GM21381 (cell line): ENCODE results near the gene DDX25.

Experiments
- ATAC-seq: cut with Tn5 transposase; IDR thresholded peaks from one replicate; pipeline ENCODE4 v1.9.1; 2021; ENCODE audit warnings: mild to moderate bottlenecking, moderate library complexity; ENCODE audit not compliant: unreplicated experiment

Gene DDX25

GRCh38 chr11:125933030-125933813 lies 28.9 kb downstream of the DDX25 start:
- no peak for ATAC-seq

DNA sequence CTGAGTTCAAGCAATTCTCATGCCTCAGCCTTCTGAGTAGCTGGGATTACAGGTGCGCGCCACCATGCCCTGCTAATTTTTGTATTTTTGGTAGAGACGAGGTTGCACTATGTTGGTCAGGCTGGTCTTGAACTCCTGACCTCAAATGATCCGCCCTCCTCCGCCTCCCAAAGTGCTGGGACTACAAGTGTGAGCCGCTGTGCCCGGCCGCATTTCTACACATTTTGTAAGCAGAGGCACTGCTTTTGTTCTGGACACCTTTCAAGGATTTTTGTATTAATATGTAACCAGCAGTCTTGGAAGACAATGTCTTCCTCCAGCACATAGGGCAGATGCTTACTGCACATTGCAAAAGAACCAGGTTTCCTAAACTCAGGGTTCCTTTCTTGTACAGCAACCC lies 30.2 kb downstream of the DDX25 start:
- no peak for ATAC-seq

- ATAC-seq = no peak
Measured at GRCh38 chr11:125935056-125935455, 30.7 kb downstream of the DDX25 start.

- ATAC-seq = no peak
Measured at GRCh38 chr11:125935618-125936199, 31.4 kb downstream of the DDX25 start.

DNA sequence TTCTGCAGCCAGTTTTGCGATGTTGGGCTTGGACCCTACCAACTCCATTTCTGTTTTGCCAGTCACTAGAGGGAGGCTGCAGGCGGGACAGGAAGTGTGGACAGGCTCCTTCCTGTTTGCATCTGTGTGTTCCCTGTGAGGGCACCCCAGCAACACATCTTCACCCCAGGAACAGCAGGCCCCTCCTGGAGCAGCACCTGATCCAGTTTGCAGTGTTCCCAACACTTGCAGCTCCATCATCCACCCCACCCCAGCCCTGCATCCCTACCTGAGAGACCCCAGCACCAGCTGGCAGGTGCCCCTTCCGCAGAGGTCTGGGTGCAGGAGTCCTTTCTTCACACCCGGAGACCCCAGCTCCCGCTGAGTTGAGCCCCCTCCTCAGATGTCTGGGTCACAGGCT lies 34.1 kb downstream of the DDX25 start:
- ATAC-seq = no peak

- ATAC-seq = no peak
Measured at GRCh38 chr11:125939081-125939521, 34.8 kb downstream of the DDX25 start.

GRCh38 chr11:125940145-125940544 lies 35.8 kb downstream of the DDX25 start:
- no peak for ATAC-seq

DNA sequence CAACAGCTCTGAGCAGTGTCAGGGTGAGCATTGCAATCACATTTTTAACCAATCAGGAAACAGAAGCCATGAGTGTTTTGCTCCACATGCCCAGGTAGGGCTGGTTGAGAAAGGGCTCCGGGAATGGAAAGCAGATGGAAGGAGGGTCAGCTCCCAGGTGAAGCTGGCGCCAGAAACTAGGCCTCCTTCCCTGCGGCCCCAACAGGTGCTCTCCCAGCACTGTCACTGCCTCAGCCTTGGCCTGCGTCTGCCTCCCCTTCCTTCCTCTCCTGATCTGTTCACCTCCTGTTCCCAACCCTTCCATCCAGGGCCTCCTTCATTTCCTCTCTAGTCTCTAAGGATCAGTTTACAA lies 36.9 kb downstream of the DDX25 start:
- no peak for ATAC-seq

DNA sequence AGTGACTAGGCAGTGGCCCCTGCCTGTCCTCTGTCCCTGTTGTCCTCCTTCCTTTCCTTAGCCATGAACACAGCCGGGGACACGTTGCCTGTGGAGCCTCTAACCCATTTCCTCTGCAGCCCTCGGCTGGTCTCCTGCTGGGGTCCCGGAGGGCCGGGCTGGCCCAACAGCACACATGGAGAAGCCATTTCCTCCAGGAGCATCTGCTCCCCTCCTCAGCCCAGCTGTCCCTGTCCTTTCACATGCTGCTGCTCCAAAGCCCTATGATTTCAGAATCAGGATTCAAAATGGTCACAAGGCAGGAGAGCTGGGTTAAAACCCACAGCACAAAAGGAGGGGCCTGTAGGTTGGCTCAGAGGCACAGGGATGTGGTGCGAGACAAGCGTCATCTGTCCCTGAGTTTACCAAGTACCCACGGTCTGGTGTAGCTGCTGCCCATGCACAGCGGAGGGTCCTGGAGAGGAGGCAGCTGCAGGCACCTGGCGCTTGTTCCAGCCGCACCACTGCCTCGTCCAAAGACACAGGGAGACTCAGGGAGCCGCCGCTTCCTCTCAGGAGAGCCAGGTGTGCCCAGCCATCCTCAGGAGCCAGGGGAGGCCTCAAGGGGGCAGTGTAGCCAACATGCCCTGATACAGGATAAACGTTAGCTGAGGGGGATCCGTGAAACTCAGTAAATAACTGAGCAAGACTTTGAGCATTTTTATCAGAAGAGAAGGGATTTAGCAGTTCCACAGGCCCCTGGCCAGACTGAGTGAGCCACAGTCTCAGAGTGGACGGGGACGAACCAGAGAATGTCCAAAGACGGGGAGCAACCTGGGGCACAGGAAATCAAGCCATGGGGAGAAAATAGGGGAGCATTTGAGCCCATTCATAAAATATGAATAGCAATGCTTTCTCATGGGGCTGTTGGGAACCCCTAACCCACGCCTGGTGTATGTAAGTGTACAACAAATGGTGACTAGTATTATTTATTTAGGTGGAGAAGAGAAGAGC lies 37.6 kb downstream of the DDX25 start:
- no peak for ATAC-seq

DNA sequence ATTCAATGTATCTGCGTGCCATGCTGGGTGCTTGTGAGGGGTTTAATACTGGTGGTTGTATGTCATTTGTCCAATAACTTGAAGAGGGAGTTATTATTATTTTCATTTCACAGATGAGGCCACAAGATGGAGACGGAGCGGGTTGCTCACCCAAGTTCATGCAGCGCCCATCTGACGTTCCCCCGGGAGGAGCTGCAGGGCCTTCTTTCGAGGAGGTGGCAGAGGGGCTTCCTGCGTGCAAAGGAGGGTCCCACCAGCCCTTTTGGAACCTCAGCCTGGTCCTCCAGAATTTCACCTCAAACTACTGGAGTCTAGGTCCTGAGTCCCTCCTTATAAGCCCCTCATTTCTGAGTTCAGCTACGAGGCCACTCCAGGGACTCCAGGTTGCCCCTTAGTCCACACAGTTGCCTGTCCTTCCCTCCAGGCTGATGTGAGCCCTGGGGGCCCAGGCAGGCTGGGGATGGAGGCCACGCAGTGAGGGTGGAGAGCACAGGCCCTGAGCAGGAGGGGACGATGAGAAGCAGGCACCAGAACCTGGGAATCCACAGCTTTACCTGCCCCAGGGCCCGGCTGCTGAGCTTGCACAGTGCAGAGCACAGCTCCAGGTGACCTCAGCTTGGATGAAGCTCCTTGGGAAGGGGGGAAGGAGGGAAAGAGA lies 38.6 kb downstream of the DDX25 start:
- no peak for ATAC-seq

GRCh38 chr11:125943661-125944349 lies 39.5 kb downstream of the DDX25 start:
- ATAC-seq = no peak

DNA sequence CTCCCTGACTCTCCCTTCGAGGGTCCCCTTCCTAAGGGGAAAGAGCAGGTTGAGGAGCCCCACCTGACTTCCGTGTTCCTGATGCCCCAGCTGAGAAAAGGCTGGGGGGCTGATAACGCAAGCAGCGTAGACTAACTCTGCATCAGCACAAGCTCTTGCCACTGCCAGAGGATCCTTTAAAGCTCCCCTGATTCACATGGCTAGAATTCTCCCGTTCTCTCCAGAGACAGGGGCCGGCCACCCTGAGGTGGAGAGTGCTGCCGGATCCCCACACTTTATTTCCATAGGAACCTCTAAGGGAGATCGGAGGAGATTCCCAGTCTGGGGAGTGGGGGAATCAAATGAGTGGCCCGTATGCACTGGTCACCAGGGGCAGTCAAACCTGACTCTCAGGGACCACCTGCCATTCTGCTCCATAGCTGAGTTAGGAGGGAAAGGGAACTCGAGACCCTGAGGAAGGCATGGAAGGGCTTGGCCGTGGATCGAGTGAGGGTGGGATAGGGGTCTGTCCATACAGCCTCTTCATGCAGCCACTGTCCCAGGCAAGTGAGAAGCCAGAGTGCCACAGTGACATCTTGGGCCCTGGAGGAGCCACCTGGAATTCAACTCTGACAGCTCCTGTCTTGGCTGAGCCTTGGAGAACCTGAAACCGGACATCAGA lies 40.2 kb downstream of the DDX25 start:
- ATAC-seq = no peak

GRCh38 chr11:125945011-125945796 lies 40.9 kb downstream of the DDX25 start:
- no peak for ATAC-seq

- no peak for ATAC-seq
Measured at GRCh38 chr11:125945797-125946520, 41.7 kb downstream of the DDX25 start, which contains the start of gene VSIG10L2. Gene VSIG10L2 (plus strand): TSS chr11:125946044. CDS start chr11:125946056, 12 bp downstream.

DNA sequence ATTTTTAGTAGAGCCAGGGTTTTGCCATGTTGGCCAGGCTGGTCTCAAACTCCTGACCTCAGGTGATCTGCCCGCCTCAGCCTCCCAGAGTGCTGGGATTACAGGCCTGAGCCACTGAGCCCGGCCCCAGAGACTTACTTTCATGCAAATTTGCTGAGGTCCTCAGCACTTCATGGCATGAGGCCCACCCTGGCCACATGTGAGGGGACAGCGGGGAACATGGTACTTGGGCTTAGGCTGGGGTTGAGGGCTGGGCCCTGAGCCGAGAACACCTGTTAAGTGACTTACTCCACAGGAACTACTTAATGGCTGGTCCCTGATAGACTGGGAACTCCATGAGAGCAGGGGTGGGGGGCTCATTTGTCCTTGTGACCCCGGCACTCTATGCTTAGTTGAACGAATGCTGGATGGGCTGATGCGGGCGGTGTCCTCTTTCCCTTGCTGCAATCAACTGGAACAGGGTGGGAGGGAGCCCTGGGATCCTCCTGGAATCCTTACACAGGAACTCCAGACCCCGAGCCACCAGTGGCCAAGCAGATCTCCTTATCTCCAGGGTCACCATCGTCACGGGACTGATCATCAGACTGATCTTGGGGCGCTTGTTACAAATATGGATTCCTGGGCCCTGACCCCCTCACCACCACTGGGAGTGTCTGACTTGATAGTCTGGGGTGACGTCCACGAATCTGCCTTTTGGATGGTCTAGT lies 42.6 kb downstream of the DDX25 start:
- ATAC-seq = no peak

- ATAC-seq = no peak
Measured at GRCh38 chr11:125947419-125948277, 43.3 kb downstream of the DDX25 start.
